ENCODE data around the gene PUS3. TPM values are rescaled to one million over a fixed set of nuclear protein-coding genes. Genes with fewer than 3 reads are reported as not detected.

Gene PUS3
- total RNA-seq, 6 experiments from 2014 or later, result 7.5 to 13.6 (median 10.3) TPM

DNA sequence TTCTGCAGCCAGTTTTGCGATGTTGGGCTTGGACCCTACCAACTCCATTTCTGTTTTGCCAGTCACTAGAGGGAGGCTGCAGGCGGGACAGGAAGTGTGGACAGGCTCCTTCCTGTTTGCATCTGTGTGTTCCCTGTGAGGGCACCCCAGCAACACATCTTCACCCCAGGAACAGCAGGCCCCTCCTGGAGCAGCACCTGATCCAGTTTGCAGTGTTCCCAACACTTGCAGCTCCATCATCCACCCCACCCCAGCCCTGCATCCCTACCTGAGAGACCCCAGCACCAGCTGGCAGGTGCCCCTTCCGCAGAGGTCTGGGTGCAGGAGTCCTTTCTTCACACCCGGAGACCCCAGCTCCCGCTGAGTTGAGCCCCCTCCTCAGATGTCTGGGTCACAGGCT lies 35.4 kb upstream of the PUS3 start:
- TF ChIP-seq, protein P1, sequence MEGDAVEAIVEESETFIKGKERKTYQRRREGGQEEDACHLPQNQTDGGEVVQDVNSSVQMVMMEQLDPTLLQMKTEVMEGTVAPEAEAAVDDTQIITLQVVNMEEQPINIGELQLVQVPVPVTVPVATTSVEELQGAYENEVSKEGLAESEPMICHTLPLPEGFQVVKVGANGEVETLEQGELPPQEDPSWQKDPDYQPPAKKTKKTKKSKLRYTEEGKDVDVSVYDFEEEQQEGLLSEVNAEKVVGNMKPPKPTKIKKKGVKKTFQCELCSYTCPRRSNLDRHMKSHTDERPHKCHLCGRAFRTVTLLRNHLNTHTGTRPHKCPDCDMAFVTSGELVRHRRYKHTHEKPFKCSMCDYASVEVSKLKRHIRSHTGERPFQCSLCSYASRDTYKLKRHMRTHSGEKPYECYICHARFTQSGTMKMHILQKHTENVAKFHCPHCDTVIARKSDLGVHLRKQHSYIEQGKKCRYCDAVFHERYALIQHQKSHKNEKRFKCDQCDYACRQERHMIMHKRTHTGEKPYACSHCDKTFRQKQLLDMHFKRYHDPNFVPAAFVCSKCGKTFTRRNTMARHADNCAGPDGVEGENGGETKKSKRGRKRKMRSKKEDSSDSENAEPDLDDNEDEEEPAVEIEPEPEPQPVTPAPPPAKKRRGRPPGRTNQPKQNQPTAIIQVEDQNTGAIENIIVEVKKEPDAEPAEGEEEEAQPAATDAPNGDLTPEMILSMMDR (IDR thresholded peaks at IDR 0.05), result no peak
- Mint-ChIP-seq H3K36me3 (ENCODE audit: low read depth) (no peaks in the 10 kb centered on the region), H3K4me3 (peak overlapping the region; percentile 25; the same call in 1 of the 2 replicates), H3K27ac (no peak overlapping the region), H3K4me1 (ENCODE audit: low read depth) (0 out of 2 replicates have a peak, but pooled peaks cover 5% of the 10 kb centered on the region), H3K9me3 (no peaks in the 10 kb centered on the region), H3K27me3 (ENCODE audit: insufficient read depth) (peaks cover 17% of the 10 kb centered on the region)
- no peak for DNase-seq

DNA sequence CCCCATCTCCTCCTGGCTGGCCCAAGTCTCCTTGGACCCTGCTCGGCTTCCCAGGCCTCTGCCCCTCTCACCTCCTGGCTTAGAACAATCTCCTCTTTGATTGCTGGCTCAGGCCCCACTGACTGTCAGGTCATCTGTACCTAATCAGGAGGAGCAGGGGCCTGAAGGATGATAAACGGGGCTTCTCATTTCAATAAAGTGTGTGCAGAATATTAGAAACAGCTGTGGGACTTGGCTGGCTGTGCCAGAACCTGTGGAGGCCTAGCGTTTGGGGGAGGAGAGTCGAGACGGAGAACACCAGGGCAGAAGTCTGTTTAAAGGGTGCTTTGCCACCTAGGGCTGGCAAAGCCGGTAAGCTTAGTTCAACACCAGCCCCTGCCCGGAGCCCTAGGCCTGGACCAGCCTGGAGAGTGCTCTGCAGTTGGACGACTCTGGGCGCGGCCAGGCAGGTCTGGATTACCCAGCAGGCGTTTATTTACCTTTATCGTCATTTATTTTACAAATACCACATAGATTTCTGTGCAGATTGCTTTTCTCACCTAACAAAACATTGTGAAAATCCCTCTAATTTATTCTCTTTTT lies 32.7 kb upstream of the PUS3 start:
- Mint-ChIP-seq H3K36me3 (ENCODE audit: low read depth) (no peaks in the 10 kb centered on the region), H3K4me3 (no peak overlapping the region), H3K4me1 (ENCODE audit: low read depth) (no peaks in the 10 kb centered on the region), H3K9me3 (no peaks in the 10 kb centered on the region), H3K27ac (no peak overlapping the region), H3K27me3 (ENCODE audit: insufficient read depth) (peaks cover 23% of the 10 kb centered on the region)
- TF ChIP-seq, protein P1 (IDR thresholded peaks at IDR 0.05), result no peak
- DNase-seq, result no peak

DNA sequence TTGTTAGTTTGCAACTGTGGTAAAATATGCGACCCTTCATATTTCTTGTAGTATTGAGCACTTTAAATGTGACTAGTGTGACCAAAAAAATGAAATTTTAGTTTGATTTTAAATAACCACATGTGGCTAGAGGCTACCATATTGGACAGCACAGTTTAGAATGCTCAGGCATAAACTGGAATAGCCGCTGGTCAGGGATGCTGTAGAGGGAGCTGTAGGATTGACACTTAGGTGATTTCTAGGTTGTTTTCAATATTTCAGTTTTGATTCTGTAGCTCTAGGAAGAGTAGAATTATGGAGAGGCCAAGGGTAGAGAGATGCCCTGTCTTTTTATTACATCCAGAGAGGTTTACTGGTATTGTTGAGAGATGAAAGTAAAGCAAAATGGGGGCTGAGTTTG lies 32.0 kb upstream of the PUS3 start:
- no peak overlapping the region for H3K4me3 Mint-ChIP-seq
- peaks cover 23% of the 10 kb centered on the region for H3K27me3 Mint-ChIP-seq (ENCODE audit: insufficient read depth)
- H3K9me3 Mint-ChIP-seq, result no peaks in the 10 kb centered on the region
- no peaks in the 10 kb centered on the region for H3K4me1 Mint-ChIP-seq (ENCODE audit: low read depth)
- no peaks in the 10 kb centered on the region for H3K36me3 Mint-ChIP-seq (ENCODE audit: low read depth)
- no peak for DNase-seq
- TF ChIP-seq, protein P1 (IDR thresholded peaks at IDR 0.05), result no peak
- H3K27ac Mint-ChIP-seq, result no peak overlapping the region

DNA sequence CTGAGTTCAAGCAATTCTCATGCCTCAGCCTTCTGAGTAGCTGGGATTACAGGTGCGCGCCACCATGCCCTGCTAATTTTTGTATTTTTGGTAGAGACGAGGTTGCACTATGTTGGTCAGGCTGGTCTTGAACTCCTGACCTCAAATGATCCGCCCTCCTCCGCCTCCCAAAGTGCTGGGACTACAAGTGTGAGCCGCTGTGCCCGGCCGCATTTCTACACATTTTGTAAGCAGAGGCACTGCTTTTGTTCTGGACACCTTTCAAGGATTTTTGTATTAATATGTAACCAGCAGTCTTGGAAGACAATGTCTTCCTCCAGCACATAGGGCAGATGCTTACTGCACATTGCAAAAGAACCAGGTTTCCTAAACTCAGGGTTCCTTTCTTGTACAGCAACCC lies 31.5 kb upstream of the PUS3 start:
- DNase-seq, result no peak
- H3K27me3 Mint-ChIP-seq (ENCODE audit: insufficient read depth), result peaks cover 23% of the 10 kb centered on the region
- no peaks in the 10 kb centered on the region for H3K4me1 Mint-ChIP-seq (ENCODE audit: low read depth)
- TF ChIP-seq, protein P1 (IDR thresholded peaks at IDR 0.05), result no peak
- no peaks in the 10 kb centered on the region for H3K36me3 Mint-ChIP-seq (ENCODE audit: low read depth)
- H3K4me3 Mint-ChIP-seq, result no peak overlapping the region
- H3K9me3 Mint-ChIP-seq, result no peaks in the 10 kb centered on the region
- no peak overlapping the region for H3K27ac Mint-ChIP-seq

DNA sequence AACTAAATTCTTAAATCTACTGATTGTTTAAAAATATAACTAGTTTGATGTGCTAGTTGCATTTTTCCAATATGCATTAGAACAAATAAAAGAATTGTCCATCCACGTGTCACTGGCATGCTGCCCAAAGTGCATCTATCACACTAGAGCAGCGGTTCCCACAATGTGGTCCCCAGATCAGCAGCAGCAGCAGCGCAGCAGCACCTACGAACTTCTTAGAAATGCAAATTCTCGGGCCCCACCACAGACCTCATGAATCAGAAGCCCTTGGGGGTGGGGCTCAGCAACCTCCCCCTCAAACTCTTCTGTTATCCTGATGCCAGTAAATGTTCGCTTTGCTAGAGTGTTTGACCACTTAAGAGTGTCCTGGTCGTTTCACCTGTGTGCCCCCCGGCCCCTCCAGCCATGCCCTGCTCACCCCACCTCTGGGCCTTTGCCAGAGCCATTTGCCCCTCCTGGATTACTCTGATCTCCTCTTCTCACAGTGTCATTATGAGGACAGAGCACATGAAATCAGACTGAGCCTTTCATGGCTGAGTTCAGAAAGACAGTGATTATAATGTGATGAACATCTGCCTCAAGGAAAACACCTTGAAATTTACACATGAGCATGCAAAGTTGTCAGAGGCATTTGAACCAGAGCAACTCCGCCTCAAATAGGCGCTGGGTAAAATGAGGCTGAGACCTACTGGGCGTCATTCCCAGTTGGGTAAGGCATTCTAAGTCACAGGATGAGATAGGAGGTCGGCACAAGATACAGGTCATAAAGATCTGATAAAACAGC lies 30.2 kb upstream of the PUS3 start:
- no peak for DNase-seq
- Mint-ChIP-seq H3K27me3 (ENCODE audit: insufficient read depth) (peaks cover 23% of the 10 kb centered on the region), H3K4me3 (no peak overlapping the region), H3K27ac (no peak overlapping the region), H3K9me3 (no peaks in the 10 kb centered on the region), H3K4me1 (ENCODE audit: low read depth) (no peaks in the 10 kb centered on the region), H3K36me3 (ENCODE audit: low read depth) (no peaks in the 10 kb centered on the region)
- TF ChIP-seq, protein P1 (IDR thresholded peaks at IDR 0.05), result no peak
